MCF 10A (cell line): ENCODE results near the gene RNF180. TPM values are rescaled to one million over a fixed set of nuclear protein-coding genes. Genes with fewer than 3 reads are reported as not detected.

Experiments
- BruUV-seq: library from RNA; stranded (reverse); fragments of 400-500 nt; replicated peaks from 2 replicates; lab custom pipeline; 2021; lab: Mats Ljungman, UMichigan
- CTCF ChIA-PET: fragments of 300-600 bp; sonication (Branson Sonifier 250); formaldehyde crosslinking; extraction: SDS; loops from one replicate; lab custom pipeline; 2021; ENCODE audit warnings: antibody characterized with exemption, inconsistent platforms; lab: Yijun Ruan, JAX
- POLR2A ChIA-PET: fragments of 300-600, 350-650 bp; sonication (Branson Sonifier 250); formaldehyde crosslinking; extraction: SDS; loops from one replicate; lab custom pipeline; 2020; ENCODE audit warnings: antibody characterized with exemption, inconsistent platforms; lab: Yijun Ruan, JAX
- DNase-seq: peaks from one replicate; pipeline ENCODE4 v3.0.0-alpha.2; 2018; ENCODE audit not compliant: unreplicated experiment
- H3K27ac Mint-ChIP-seq: one replicate; pipeline ENCODE4 v1.8.0; 2022; ENCODE audit warnings: mild to moderate bottlenecking, low read depth, mixed read lengths; ENCODE audit not compliant: unreplicated experiment
- H3K27me3 Mint-ChIP-seq: one replicate; pipeline ENCODE4 v1.8.0; 2022; ENCODE audit warnings: mixed read lengths; ENCODE audit not compliant: insufficient read depth, unreplicated experiment
- H3K36me3 Mint-ChIP-seq: one replicate; pipeline ENCODE4 v1.8.0; 2022; ENCODE audit warnings: mild to moderate bottlenecking, moderate library complexity, mixed read lengths; ENCODE audit not compliant: insufficient read depth, unreplicated experiment
- H3K4me1 Mint-ChIP-seq: one replicate; pipeline ENCODE4 v1.8.0; 2022; ENCODE audit warnings: mixed read lengths; ENCODE audit not compliant: insufficient read depth, unreplicated experiment
- H3K4me3 Mint-ChIP-seq: one replicate; pipeline ENCODE4 v1.8.0; 2022; ENCODE audit warnings: mild to moderate bottlenecking, moderate library complexity, mixed read lengths; ENCODE audit not compliant: unreplicated experiment
- H3K9me3 Mint-ChIP-seq: one replicate; pipeline ENCODE4 v1.8.0; 2022; ENCODE audit warnings: mixed read lengths; ENCODE audit not compliant: unreplicated experiment
- CTCF ChIP-seq: fragments of 200-600 bp; IDR thresholded peaks from one replicate; pipeline ENCODE4 v1.8.0; 2022; ENCODE audit warnings: antibody characterized with exemption, mild to moderate bottlenecking; ENCODE audit not compliant: unreplicated experiment
- intact Hi-C: fragments of 100-400 bp; cut with micrococcal nuclease; formaldehyde crosslinking; loops from 2 replicates; pipeline ENCODE4 v1.14.1; 2022
- total RNA-seq: library from RNA; stranded (reverse); gene quantifications from 2 replicates; pipeline ENCODE4 v1.2.3, GENCODE V29; 2022

Gene RNF180
- total RNA-seq, 1 experiment from 2014 or later = 6.0 TPM

- TF ChIP-seq CTCF = no peak
- Mint-ChIP-seq H3K36me3 (no peaks in the 10 kb centered on the region), H3K27me3 (no peaks in the 10 kb centered on the region), H3K4me1 (peaks cover 6% of the 10 kb centered on the region), H3K4me3 (peak overlapping the region; percentile 78), H3K27ac (peak overlapping the region; percentile 83), H3K9me3 (no peaks in the 10 kb centered on the region)
- POLR2A ChIA-PET = interaction anchor here (0.7 to 1.2 kb wide), 2 partner anchors 11 to 12 kb away, joined by 3 to 5 read pairs; no protein-coding TSS in a partner anchor
- CTCF ChIA-PET = interaction anchor here (0.5 to 2.4 kb wide), 9 partner anchors 10 to 705 kb away, joined by 3 to 13 read pairs (median 3); no protein-coding TSS in a partner anchor
- intact Hi-C loops = no loop called here
- no TSS peak for BruUV-seq
- peak; percentile 17 for DNase-seq
Observed at GRCh38 chr5:64166201-64166959, 737 bp downstream of the RNF180 start.

- intact Hi-C loops = no loop called here
- H3K9me3 Mint-ChIP-seq = no peaks in the 10 kb centered on the region
- TF ChIP-seq CTCF = no peak
- peaks cover 10% of the 10 kb centered on the region for H3K4me1 Mint-ChIP-seq
- H3K27ac Mint-ChIP-seq = no peak overlapping the region
- no peaks in the 10 kb centered on the region for H3K36me3 Mint-ChIP-seq
- no TSS peak for BruUV-seq
- ChIA-PET POLR2A (interaction anchor here (1.2 kb wide), 1 partner anchor 9 kb away, joined by 5 read pairs; no protein-coding TSS in a partner anchor), CTCF (interaction anchor here (1.4 to 1.5 kb wide), 2 partner anchors 10 to 28 kb away, joined by 4 to 6 read pairs; no protein-coding TSS in a partner anchor)
- no peaks in the 10 kb centered on the region for H3K27me3 Mint-ChIP-seq
- no peak overlapping the region for H3K4me3 Mint-ChIP-seq
- no peak for DNase-seq
Observed at GRCh38 chr5:64176301-64176700, 10.7 kb downstream of the RNF180 start.

DNA sequence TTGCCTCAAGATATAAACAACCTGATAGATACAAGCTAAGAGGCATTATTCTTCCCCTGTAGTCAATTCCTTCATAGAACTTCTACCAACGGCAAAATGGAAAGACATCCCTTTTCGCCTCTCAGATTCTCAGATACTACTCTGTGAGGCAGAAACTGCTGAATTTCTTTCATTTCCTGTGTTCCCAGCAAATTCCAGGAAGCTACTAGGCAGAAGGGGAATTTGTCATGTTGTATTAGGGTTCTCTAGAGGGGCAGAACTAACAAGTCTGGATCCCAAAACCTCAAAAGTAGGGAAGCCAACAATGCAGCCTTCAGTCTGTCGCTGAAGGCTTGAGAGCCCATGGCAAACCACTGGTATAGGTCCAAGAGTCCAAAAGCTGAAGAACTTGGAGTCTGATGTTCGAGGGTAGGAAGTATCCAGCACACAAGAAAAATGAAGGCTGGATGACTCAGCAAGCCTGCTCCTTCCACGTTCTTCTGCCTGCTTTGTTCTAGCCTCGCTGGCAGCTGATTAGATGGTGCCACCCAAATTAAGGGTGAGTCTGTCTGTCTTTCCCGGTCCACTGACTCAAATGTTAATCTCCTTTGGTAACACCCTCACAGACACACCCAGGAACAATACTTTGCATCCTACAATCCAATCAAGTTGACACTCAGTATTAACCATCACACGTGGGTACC is 15.2 kb downstream of the RNF180 start:
- Mint-ChIP-seq H3K27me3 (no peaks in the 10 kb centered on the region), H3K4me3 (no peak overlapping the region), H3K4me1 (peaks cover 14% of the 10 kb centered on the region), H3K36me3 (no peaks in the 10 kb centered on the region), H3K9me3 (no peaks in the 10 kb centered on the region), H3K27ac (peak overlapping the region; percentile 59)
- peak; percentile 44 for DNase-seq
- no peak for TF ChIP-seq CTCF
- intact Hi-C loops = no loop called here
- ChIA-PET POLR2A (no interaction called here), CTCF (interaction anchor here (0.7 to 0.8 kb wide), 2 partner anchors 27 to 431 kb away, joined by 3 read pairs; no protein-coding TSS in a partner anchor)
- no TSS peak for BruUV-seq

DNA sequence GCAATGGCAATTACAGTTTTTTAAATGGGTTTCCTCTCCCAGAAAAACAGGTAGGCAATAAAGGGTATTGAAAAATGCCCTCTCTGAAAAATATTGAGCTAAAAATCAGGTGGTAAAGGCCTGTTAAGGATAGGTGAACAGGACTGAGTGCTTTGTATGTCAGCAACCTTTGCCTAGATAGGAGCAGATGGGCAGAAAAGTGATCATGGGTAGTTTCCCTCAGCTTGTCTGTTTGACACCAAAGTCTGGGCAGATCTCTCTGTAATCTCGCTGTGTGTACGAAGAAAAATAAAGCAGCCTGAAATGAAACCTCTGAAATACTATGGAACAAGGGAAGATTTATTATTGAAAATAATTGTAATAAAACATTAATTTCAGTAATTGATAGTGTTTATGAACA is 15.8 kb downstream of the RNF180 start:
- ChIA-PET CTCF (interaction anchor here (2.2 kb wide), 1 partner anchor 33 kb away, joined by 13 read pairs; no protein-coding TSS in a partner anchor), POLR2A (no interaction called here)
- H3K9me3 Mint-ChIP-seq = no peaks in the 10 kb centered on the region
- H3K27ac Mint-ChIP-seq = peak overlapping the region; percentile 59
- H3K4me3 Mint-ChIP-seq = no peak overlapping the region
- H3K36me3 Mint-ChIP-seq = no peaks in the 10 kb centered on the region
- no peak for TF ChIP-seq CTCF
- no peaks in the 10 kb centered on the region for H3K27me3 Mint-ChIP-seq
- no TSS peak for BruUV-seq
- intact Hi-C loops = no loop called here
- DNase-seq = no peak
- peaks cover 14% of the 10 kb centered on the region for H3K4me1 Mint-ChIP-seq
